Stimulated activated CD4-positive, alpha-beta T cell treated with anti-CD3 and anti-CD28 coated beads, Interleukin-12 subunit alpha, Interleukin-12 subunit beta, amount 100 ng/mL, for 4 hours (primary cell): Measurements from ENCODE around the gene RGPD4.
"Not testable (repeated sequence)": the region's sequence is repeated elsewhere in the genome, so short reads cannot be mapped to it uniquely, and the experiment has no call there.

Experiments used
- DNase-seq: peaks from one replicate; pipeline ENCODE4 v3.0.0-alpha.2; 2020

The RGPD4 gene

DNA sequence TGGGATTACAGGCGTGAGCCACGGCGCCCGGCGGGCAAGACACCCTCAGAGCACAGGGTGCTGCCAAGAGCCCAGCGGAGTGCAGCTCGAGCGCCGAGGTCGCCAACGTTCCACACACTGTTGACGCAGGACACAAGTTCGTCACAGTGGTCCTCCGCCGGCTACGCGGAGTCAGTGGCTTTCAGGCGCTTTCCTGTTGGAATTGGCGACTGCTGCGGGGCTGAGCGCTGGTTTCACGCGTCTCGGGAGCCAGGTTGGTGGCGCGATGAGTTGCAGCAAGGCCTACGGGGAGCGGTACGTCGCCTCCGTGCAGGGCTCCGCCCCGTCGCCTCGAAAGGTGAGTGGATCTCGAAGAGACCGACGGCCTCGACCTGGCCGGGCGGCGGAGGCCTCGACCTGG is at the start of gene RGPD4:
Gene RGPD4, plus strand, starts transcription at position 144 of the 400 bp plus-strand sequence. Its CDS starts 122 bp downstream, at position 266.
- DNase-seq = not testable (repeated sequence)

DNA sequence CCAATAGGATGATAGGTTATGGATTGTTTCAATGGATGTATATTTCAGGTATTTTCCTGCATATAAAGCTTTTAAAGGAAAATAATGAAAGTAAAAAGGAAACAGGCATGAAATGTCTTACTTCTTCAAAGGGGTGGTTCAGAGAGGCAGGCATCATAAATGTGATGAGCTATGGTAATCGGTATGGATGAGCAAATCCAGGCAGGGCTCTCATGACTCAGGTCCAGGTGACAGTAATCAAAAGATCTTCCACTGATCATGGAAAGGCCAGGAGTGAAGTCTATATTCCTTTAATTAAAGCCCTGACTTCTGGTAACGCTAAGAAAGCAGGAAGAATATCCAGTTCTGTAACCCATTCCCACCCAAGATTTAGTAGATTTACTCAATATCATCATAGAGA is 48.7 kb upstream of the RGPD4 start:
- DNase-seq = no peak

DNA sequence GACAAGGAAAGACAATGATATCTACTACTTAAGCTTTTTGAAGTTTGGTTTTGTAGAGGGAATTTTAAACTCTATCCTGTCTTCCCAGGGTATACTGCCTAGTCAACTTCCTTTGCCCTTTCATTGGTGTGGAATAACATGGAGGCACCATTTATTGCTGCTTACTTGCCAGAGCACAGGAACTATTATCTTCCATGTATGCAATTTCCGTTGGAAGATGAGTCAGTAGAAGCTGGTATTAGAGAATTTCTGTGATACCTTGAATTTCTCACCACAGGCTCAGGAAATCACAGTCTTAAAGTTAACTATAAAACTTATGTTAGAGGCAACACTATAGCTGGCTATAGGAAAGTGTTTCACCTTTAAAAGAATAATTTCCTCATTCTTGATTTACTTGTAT is 40.9 kb upstream of the RGPD4 start:
- DNase-seq = no peak

DNA sequence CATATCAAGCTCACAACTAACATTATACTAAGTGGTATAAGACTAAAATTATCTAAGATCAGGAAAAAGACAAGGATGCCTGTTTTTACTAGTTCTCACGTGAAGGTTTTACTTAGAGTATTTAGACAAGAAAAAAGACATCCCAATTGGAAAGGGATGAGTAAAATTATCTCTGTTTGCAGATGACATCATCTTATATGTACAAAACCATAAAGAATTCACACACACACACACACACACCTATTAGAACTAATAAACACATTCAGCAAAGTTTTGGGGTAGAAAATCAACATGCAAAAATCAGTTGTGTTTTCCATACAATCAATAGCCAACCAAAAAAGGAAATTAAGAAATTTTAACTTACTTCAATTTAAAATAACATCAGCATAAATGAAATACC is 35.9 kb upstream of the RGPD4 start:
- no peak for DNase-seq

DNA sequence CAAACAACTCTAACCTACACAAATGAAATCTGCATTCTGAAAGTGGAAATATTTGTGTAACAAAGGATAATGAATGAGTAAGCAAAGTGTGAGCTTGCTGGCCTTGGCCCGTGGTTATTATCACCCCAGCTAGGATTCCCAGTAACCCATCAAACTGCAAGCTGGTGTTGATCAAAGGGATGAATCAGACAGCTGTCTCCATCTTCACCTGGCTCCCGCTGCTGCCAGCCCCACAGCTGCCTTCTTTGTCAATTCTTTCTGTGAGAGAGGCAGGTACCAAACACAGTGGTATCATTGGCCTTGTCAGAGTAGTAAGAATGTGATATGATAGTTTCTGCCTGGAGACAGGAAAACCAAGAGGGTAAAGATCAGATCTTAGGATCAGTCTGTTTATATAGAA is 25.2 kb upstream of the RGPD4 start:
- DNase-seq = no peak

DNA sequence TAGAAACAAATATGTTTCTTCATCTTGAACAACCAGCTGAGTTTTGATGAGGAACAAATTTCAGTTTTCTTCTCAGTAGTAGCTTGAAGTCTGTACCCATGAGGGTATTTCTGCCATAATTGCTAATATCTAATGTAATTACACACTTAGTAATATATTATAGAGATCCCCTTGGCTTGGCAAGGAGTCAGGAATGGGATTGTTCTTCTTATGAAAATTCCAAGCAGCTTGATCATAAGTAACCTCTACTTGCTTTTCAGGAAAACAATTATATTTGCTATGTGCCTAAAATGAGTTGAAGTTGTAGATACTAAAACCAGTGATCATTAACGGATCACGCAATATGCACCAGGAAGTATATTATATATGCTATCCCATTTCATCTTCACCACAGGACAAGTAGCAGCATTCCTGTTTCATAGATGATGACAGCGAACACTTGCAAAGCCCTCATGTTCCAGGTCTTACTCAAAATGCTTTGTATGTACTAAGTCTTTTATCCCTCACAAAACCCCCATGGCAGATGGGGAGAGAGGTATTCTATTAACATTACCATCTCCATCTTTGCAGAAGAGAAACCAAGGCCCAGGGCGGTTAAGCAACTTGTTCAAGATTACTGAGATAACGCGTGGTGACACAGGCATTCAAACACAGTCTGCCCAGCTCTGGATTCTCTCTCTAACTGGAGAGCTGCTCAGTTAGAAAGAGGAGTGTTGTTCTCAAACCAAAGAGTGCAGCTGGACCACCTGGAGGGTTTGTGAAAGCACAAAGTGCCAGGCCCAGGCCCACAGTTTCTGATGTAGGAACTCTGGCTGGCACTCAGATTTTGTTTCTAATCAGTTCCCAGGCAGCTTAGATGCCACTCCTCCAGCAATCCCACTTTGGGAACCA is 21.8 kb upstream of the RGPD4 start:
- DNase-seq = no peak

DNA sequence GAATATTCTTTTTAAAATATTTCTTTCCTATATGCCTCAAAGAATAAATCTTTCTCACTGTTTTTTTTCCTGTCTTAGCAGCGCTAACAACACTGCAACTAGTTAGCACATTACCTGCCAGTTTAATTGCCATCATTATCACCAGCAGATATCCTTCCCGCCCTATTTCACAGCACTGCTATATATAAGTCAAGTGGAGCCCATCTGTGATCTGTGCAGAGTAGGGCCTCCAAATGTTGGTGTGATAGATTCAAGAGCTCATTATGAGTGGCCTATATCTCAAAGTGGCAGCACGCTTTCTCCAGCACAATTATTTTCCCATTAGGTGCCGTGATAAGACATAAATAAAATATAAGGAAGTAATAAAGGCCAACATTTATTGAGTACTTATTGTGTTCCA is 19.8 kb upstream of the RGPD4 start:
- no peak for DNase-seq

DNA sequence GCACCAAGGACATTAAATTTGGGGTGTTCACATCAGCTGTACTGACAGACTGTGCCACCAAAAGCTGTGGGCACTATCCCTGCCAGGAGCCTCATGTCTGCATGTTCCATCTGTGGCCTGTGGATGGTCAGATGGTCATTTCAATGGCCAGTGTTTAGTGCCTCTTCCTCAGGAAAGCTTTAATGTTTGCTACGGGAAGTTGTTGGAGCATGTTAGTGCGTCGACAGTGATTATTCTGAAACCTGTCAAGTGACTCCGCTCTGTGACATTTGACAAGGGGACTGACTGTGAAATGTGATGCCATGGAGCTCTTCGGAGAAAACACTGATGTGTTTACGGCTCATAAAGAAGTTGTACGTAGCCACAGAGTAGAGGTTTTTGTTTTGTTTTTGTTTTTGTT is 18.7 kb upstream of the RGPD4 start:
- no peak for DNase-seq

DNA sequence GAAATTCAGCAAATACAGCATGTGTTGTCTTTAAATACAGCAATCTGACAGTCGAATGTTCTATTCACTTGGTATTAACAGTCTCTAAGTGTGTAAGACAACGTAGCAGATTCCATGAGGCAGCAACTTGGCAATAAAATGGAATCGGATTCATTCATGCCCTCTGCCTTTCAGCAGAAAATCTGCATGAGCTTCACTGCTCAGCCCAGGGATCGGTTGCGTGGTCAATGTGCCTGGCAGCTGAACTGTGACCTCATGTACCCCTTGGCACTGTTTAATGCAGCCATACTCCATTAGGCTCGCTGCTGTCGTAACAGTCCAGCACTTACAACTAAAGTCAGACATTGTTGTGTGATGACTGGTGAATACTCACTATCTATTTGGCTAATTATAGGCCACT is 17.7 kb upstream of the RGPD4 start:
- no peak for DNase-seq

DNA sequence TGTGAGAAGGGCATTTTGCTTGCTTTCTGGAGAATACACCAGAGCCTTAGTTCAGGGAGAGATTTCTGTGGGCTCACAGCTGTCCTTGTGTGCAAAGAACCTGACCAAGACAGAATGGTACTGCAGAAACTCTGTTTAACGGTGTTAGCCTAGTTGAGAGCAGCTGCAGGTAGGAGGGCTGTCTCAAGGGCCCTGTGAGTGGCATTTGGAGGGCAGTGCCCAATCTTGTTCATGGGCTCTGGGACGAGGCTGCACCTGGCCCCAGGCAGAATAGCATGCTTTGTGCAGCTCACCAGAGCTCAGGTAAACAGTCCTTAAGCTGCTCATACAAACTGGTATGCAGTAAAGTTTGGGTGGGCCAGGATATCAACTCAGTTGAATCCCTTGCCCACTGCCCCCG is 16.9 kb upstream of the RGPD4 start:
- no peak for DNase-seq

DNA sequence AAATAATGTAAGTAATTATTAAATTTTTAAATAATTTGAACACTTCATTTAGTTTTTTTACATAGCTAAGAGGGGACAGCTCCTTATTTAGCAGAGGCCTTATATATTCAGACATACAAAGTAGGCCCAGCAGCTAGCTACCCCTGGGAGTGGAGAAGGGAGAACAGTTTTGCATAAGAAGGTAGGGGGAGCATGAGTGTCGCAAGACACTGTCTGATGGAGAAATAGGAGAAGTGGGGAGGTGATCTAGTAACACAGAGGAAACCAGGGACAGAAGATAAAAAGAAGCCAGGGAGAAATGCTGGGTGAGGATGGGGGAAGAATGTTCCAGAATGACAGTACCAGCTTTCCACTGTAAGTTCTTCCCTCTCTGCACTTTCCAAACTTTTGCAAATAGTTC is 16.0 kb upstream of the RGPD4 start:
- no peak for DNase-seq

DNA sequence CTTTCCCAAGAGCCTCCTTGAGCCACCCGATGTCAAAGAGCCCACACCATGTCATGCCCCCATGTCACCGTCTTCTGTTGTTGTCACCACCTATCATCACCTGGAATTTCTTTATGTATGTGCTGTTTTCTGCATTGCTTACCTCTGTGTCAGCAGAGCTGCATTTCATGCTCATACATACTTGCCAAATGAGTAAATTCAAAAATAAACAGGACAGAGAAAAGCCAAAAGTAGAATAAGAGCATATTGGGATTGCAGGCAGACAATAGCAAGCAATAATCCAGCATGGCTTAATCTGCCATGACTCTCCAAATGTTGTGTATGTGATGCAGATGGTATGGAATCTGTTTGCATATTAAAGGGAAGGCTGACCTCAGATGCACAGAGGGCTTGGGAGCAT is 15.3 kb upstream of the RGPD4 start:
- DNase-seq = no peak

DNA sequence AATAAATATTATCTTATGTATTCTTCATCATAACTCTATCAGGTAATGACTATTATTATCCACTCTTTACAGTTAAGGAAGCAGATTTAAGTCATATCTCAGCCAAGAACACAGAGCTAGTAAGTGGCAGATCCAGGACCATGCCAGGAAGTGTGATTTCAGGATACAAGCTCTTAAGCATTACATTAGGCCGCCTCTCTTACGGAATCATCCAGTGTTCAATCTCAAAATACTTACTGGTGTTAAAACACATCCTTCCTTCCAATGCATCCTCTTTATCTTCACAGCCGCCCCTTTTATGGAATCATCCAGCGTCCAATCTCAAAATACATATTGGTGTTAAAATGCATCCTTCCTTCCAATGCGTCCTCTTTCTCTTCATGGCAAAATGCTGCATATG is 14.7 kb upstream of the RGPD4 start:
- no peak for DNase-seq

DNA sequence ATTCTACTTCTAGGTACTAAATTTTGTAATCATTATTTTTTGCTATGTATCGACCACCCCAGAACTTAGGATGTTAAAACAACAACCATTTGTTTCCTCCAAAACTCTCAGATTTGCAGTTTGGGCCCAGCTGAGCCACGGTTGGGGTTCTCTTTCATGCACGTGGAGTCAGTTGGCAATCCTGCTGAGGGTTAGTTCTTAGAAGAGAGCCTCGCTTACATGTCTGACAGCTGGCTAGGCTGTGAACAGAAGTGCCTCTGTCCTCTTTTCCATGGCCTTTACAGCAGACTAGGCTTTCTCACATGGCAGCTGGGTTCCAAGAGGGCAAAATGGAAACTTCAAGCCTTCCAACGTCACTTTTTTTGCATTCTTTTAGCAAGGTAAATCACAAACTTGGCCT is 9.3 kb upstream of the RGPD4 start:
- no peak for DNase-seq

DNA sequence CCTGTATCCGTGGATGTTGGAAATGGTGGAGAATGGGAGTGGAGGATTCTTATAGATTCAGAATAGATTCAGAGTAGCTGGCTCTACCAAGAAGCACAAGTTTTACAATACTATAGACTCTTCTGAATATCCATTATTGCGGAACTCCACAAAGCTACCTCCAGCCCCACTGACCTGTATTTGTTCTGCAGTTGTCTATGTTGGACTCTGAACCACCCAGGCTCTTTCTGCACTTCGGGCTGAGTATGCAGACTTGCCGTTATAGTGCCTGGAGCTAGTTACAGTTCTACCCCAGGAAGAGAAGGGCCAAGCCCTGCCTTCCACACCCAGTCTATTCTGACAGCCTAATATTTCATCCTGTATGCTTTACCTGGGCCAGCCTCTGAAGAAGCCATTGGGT is 4.4 kb upstream of the RGPD4 start:
- DNase-seq = no peak

DNA sequence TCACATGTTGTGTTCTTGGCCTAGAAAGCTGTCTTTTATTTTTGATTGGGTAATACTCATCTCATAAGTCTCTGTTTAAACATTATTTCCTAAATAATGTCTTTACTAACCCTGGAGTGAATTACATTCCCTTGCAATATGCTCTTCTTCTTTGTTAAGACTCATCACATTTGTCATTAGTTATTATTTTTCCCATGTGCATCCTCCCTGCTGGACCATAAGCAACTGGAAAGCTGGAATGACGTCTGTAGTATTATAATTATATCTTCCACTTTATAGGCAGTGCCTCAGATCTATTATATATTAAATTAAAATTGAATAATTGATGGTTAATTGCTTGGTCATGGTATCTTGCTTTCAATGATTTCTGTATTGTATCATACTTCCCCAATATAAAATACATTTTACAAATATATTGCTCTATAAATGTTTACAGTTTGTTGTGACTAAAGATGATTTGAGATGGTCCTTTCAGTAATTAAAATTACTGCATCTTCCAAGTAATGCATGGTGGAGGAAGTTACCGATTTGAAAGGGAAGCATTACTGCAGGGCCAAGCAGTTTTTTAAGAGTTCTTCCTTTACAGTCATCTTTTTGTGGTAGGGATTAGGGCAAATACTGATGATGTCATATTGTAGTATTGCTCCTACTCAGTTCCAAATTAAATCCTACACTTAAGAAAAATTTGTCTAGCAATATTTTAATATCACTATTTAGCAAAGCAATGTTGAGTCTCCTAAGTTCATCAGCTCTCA is 2.1 kb upstream of the RGPD4 start:
- DNase-seq = no peak

DNA sequence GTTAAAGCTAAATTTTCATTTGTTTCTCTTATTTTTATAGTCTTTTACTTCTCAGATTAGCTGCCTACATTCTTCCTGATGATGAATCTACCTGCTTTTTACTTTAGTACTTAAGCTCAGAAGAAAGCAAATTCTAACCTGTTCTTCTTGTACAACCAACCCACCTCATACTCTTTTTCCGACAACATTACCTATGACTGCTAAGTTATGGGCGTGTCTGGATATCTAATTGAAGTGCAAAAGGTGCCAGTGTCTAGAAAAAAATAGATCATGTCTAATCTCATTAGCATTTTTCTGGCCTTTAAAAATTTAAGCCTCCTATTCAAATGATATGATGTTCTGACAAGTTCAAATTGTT is 1.5 kb upstream of the RGPD4 start:
- DNase-seq = no peak

DNA sequence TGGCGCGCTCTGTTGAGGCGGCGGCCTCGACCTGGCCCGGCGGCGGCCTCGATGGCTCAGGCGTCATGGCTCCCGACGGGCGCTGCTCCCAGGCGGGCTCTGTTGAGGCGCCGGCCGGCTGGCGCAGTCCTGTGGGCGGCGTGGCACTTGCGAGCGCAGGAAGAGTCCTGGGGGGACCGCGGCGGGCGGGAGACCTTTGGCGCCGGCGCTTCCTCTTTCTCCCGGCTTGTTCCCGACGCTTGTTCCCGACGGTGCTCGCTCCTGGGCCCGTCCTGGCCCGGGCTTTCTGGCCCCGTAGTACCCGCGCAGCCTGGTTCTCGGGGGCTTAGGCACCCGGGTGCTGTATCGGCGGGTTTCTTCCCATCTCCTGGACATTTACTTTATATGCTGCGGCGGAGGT is 2.8 kb downstream of the RGPD4 start:
- not testable (repeated sequence) for DNase-seq

DNA sequence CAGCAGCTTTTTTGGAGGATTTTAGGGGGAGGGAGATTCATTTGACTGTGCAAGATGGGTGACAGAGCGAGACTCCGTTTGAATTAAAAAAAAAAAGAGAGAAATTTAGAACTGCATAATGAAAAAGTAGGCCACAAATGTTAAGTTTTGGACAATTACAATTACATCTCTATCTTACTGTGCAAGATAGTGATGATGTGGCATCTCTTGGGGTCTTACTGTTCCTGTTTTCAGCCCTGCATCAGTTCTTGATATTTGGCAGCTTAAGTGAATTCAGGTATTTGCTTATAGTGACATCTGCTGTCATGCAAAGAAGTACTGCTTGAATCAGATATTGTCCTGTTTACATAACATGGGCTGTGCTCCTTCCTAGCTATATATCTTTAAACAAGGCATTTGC is 6.5 kb downstream of the RGPD4 start:
- DNase-seq = not testable (repeated sequence)

DNA sequence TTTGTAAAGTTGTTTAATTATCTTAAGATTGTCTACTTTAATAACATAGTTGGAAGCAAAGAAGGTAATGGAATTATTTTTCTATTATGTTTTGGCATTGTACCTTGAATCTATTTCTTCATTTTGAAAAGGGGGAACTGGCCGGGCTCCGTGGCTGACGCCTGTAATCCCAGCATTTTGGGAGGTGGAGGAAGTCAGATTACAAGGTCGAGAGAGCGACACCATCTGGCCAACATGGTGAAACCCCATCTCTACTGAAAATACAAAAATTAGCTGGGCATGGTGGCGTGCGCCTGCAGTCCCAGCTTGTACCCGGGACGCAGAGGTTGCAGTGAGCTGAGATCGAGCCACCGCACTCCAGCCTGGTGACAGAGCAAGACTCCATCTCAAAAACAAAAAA is 6.9 kb downstream of the RGPD4 start:
- not testable (repeated sequence) for DNase-seq

DNA sequence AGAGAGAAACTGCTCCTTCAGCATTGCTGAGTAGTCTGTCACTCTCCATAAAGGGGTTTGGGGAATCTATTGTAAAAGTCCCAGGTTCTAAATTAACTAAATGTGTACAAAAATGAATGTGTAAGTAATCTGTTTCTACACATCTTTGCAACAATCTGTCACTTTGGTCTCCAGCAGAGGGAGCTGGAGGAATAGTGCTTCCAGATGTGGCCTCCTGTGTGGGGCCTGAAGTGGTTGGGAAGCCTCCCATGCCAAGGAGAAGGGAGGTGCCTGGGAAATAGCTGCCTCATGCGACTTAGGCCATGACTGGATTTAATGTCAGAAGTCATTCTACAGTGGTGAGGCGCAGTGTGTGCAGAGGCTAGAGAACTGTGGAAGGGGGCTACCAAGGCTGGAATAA is 89.4 kb downstream of the RGPD4 start:
- DNase-seq = not testable (repeated sequence)

DNA sequence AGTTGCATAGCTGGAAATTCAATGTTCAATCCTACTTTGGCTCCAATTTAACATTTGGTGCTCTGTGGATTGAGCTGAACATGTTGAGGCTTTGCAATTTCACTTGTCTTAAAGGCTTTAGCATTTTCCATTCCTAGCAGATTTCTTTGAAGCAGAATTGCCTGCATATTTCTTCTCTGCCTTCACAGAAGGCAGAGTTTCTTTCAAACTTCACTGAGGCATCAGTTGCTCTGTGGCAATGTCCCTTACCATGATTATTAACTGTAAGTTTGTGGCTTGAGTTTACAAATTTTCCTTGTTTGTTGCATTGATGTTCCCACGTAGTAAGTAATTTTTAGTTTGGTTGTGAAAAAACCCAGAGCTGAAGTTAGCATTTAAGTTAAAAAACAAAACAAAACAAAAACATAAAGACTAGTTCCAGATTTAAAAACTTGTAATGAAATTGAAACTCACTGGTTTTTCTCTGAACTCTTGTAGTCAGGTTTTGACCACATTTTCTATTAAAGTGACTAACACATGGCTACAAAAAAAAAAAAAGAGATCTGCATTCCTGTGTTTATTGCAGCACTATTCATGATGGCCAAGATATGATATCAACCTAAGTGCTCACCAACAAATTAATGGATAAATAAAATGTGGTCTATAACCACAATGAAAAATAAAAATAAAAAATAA is 90.1 kb downstream of the RGPD4 start:
- not testable (repeated sequence) for DNase-seq

DNA sequence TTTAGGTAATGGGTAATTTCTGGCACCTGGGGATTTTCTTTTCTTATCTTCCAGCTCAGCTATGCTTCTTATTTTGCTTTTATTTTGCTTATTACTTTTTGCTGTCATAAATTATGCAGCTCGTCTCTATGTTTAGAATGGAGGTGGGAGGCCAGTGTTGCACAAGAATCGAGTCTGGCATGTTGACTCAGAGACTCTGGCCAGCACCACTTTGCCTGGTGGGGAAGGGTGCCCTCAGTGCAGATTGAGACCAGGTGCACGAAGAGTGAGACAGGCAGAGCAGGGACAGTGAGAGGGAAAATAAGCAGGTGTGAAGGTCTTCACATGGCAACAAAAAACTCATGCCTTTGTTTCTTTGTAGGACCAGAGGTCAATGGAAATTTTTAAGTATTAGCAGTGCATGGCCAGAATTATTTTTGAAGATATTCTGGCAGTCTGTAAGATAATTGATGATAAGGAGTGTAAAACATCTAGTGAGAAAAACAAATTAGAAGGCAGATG is 100.4 kb downstream of the RGPD4 start:
- no peak for DNase-seq

DNA sequence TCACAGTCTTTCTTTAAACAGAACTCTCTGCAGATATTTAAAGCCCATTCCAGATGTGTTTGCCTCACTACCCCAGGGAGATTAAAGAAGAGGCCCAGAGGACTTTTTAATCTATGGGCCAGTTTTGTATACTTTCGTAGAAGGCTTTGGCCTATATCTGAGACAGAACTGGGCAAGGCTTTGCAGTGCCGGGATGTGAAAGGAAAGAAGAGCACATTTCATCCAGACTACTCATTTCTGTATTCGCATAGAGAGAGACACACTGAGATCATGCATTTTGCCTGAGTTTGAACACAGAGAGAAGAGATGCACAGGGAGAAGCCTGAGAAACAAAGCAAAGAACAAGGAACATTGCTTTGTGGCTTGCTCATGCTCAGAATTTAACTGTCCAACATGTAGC is 104.7 kb downstream of the RGPD4 start:
- no peak for DNase-seq
